Measurements from ENCODE around the gene CYSLTR2. TPM values are rescaled to one million over a fixed set of nuclear protein-coding genes. Genes with fewer than 3 reads are reported as not detected.

The CYSLTR2 gene
- total RNA-seq, 6 donors from 2014 or later, result under 0.01 to 2.0 (median 1.2) TPM

DNA sequence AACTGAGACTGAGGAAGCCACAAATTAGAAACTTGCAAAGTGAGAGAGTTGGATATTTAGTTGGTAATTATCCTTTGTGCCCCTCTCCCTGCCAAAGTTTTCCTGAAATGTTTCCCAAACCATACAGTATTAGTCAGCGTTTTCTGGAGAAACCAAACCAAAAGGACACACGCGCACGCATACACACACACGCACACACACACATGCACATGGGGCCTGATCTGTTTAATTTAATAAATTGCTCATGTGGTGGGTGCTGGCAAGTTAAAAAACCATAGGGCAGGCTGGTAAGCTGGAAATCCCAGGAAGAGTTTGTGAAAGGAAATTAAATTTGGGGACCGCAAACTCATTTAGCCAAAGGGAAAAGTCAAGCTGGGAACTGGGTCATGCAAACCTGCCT is 11.7 kb upstream of the CYSLTR2 start:
- Histone ChIP-seq H3K27ac (no peak overlapping the region), H3K36me3 (no peaks in the 10 kb centered on the region), H3K27me3 (no peaks in the 10 kb centered on the region), H3K9me3 (no peaks in the 10 kb centered on the region), H3K4me1 (no peaks in the 10 kb centered on the region), H3K4me3 (no peak overlapping the region)
- DNase-seq, result no peak
- no peak for ATAC-seq (ENCODE audit: low FRiP score in 2 of 2)
- no peak for TF ChIP-seq CTCF (IDR thresholded peaks at IDR 0.05)
- no peak for TF ChIP-seq POLR2AphosphoS5 (IDR thresholded peaks at IDR 0.05)
- no peak for TF ChIP-seq EP300 (IDR thresholded peaks at IDR 0.05)
- no peak for TF ChIP-seq POLR2A (IDR thresholded peaks at IDR 0.05)
- 93% methylated on average over 6 of the region's 6 CpGs for WGBS, 2 donors

GRCh38 chr13:48643159-48643558 is 10.6 kb upstream of the CYSLTR2 start:
- no peaks in the 10 kb centered on the region for H3K9me3 ChIP-seq
- 82 to 83% methylated on average over 1 of the region's 1 CpG for WGBS, 2 donors
- no peaks in the 10 kb centered on the region for H3K36me3 ChIP-seq
- no peaks in the 10 kb centered on the region for H3K27me3 ChIP-seq
- no peak overlapping the region for H3K27ac ChIP-seq
- no peak overlapping the region for H3K4me3 ChIP-seq
- no peak for DNase-seq
- no peaks in the 10 kb centered on the region for H3K4me1 ChIP-seq
- no peak for ATAC-seq (ENCODE audit: low FRiP score in 2 of 2)
- TF ChIP-seq EP300 (IDR thresholded peaks at IDR 0.05), result no peak
- TF ChIP-seq CTCF (IDR thresholded peaks at IDR 0.05), result no peak
- no peak for TF ChIP-seq POLR2AphosphoS5 (IDR thresholded peaks at IDR 0.05)
- no peak for TF ChIP-seq POLR2A (IDR thresholded peaks at IDR 0.05)

- no peak for ATAC-seq (ENCODE audit: low FRiP score in 2 of 2)
- no peak for DNase-seq
- no peaks in the 10 kb centered on the region for H3K27me3 ChIP-seq
- WGBS, 2 donors, result 70 to 85% methylated on average over 5 of the region's 5 CpGs
- TF ChIP-seq CTCF (IDR thresholded peaks at IDR 0.05) (no peak), POLR2A (IDR thresholded peaks at IDR 0.05) (no peak), EP300 (IDR thresholded peaks at IDR 0.05) (no peak), POLR2AphosphoS5 (IDR thresholded peaks at IDR 0.05) (no peak)
- H3K9me3 ChIP-seq, result no peaks in the 10 kb centered on the region
- no peak overlapping the region for H3K27ac ChIP-seq
- H3K36me3 ChIP-seq, result no peaks in the 10 kb centered on the region
- no peaks in the 10 kb centered on the region for H3K4me1 ChIP-seq
- H3K4me3 ChIP-seq, result no peak overlapping the region
Measured at GRCh38 chr13:48644141-48644540, 9.6 kb upstream of the CYSLTR2 start.

- H3K4me1 ChIP-seq, result no peaks in the 10 kb centered on the region
- DNase-seq (no peak), ATAC-seq (ENCODE audit: low FRiP score in 2 of 2) (no peak)
Measured at GRCh38 chr13:48644951-48645350, 8.8 kb upstream of the CYSLTR2 start.

More at GRCh38 chr13:48644951-48645350, 8.8 kb upstream of the CYSLTR2 start:
- H3K27ac ChIP-seq, result no peak overlapping the region
- H3K9me3 ChIP-seq, result no peaks in the 10 kb centered on the region
- no peaks in the 10 kb centered on the region for H3K36me3 ChIP-seq
- no peak overlapping the region for H3K4me3 ChIP-seq
- H3K27me3 ChIP-seq, result no peaks in the 10 kb centered on the region
- TF ChIP-seq POLR2A (IDR thresholded peaks at IDR 0.05), result no peak
- TF ChIP-seq POLR2AphosphoS5 (IDR thresholded peaks at IDR 0.05), result no peak
- TF ChIP-seq CTCF (IDR thresholded peaks at IDR 0.05), result no peak

Measured in upper lobe of left lung (tissue), 6 donors.